Heart left ventricle (tissue), 16 donors: ENCODE measurements around the gene TTC3. TPM values are rescaled to one million over a fixed set of nuclear protein-coding genes. Genes with fewer than 3 reads are reported as not detected.

Experiments
- ATAC-seq, 4 donors: fragments of 200-7000 bp; cut with Tn5 transposase; one replicate each; pipeline ENCODE4 v1.9.1; 2020 to 2022; ENCODE audit warnings: moderate library complexity in 4 of 4, mild to moderate bottlenecking in 3 of 4, moderate number of reproducible peaks in 1 of 4
- DNase-seq, 5 donors: peaks; one replicate each; pipeline ENCODE4 v3.0.0-alpha.2; 2020
- H3K27ac ChIP-seq, 12 donors: fragments of 200-600 bp; sonication (generic) in 4 of 12; one replicate each; pipeline versions ENCODE4 v1.5.0 to v1.8.0; 2016 to 2022; ENCODE audit warnings: mild to moderate bottlenecking in 2 of 12
- H3K27me3 ChIP-seq, 9 donors: fragments of 200-600 bp; sonication (generic) in 2 of 9; one replicate each; pipeline versions ENCODE4 v1.5.1 to v1.8.0; 2016 to 2022; ENCODE audit warnings: mild to moderate bottlenecking in 3 of 9
- H3K36me3 ChIP-seq, 9 donors: fragments of 200-600 bp; sonication (generic) in 2 of 9; one replicate each; pipeline versions ENCODE4 v1.5.0 to v1.8.0; 2018 to 2022; ENCODE audit warnings: mild to moderate bottlenecking in 2 of 9
- H3K4me1 ChIP-seq, 12 donors: fragments of 200-600 bp; sonication (generic) in 4 of 12; one replicate each; pipeline versions ENCODE4 v1.5.0 to v1.8.0; 2016 to 2022; ENCODE audit warnings: mild to moderate bottlenecking in 3 of 12
- H3K4me3 ChIP-seq, 12 donors: fragments of 200-600 bp; sonication (generic) in 4 of 12; one replicate each; pipeline versions ENCODE4 v1.5.0 to v1.8.0; 2017 to 2022; ENCODE audit warnings: mild to moderate bottlenecking in 9 of 12, moderate library complexity in 4 of 12
- H3K9me3 ChIP-seq, 12 donors: fragments of 200-600 bp; sonication (generic) in 4 of 12; one replicate each; pipeline versions ENCODE4 v1.5.0 to v1.8.0; 2016 to 2022; ENCODE audit warnings: mild to moderate bottlenecking in 1 of 12
- POLR2A ChIP-seq, 2 donors: fragments of 450-650 bp; IDR thresholded peaks; one replicate each; pipeline ENCODE4 v1.6.1; 2017; ENCODE audit warnings: antibody characterized with exemption in 2 of 2, mild to moderate bottlenecking in 2 of 2, moderate library complexity in 2 of 2
- WGBS, 4 donors: extraction: QIAGEN DNeasy Blood & Tissue Kit in 2 of 4; methylation state at CpG; one replicate each; pipeline versions ENCODE4 v1.1.5 to v1.1.7; 2013 to 2018; 5-methylcytosine and 5-hydroxymethylcytosine counted together
- intact Hi-C, 10 donors: fragments of 100-400 bp; cut with DNase I; formaldehyde crosslinking; loops; one replicate each; pipeline versions ENCODE4 v1.11.1 to v1.14.2; 2022
- polyA plus RNA-seq, 2 donors: library from polyadenylated mRNA; stranded (reverse); fragments of 200-250 nt; gene quantifications; one replicate each; pipeline ENCODE4 v1.2.3, GENCODE V29; 2013
- total RNA-seq, 9 donors: library from RNA; depleted of rRNA in 2 of 9; stranded (reverse); fragments of >200 nt in 2 of 9; fragmentation: NEBNext Ultra II Directional in 3 of 9; extraction: Animal tissue kit (Norgen Biotek cat#: 25700) in 3 of 9; gene quantifications; one replicate each; pipeline versions ENCODE4 v1.1.0 to v1.2.4, GENCODE V29; 2016 to 2023
- TF ChIP-seq, protein P1 (sequence below), 12 donors: fragments of 200-600 bp; sonication (generic) in 4 of 12; IDR thresholded peaks; one replicate each; pipeline versions ENCODE4 v1.5.0 to v1.8.0; 2018 to 2022; ENCODE audit warnings: antibody characterized with exemption in 12 of 12, mild to moderate bottlenecking in 5 of 12
- donor health status: ischemic (EF 13 %, LVEDD 7.1; RV severe dilation, severe dysfunction).
- donor health status: healthy with polysubstance abuse.
- donor health status: DM: no; HTN: yes; CAD: no.
- donor health status: DM: no; HTN: no; CAD: no.
- donor health status: ischemic (EF 25% LVEDD 6.9; RV normal size, moderate dysfunction).
- donor health status: ischemic (EF 25% LVEDD 5.7; RV mildly dilated, moderate dysfunction).
- donor health status: healthy.
- donor health status: DM: yes; HTN: yes; CAD: no.
- donor health status: ischemic (EF 35%, LVEDD 5.7; RV mildly dilated, moderate dysfunction).
- donor health status: nonischemic (EF 11% LVEDD 7.7; RV severe dilation, severe dysfunction).
- donor health status: DM: yes; HTN: yes; CAD: no.
- donor health status: PGD.
- donor health status: ischemic (EF 29% LVEDD 5.4; RV normal size, mild dysfunction).
- donor health status: nonischemic (EF 23%, LVEDD 6.1; RV moderate dilation, normal function).

The TTC3 gene
- total and polyA plus RNA-seq, 11 donors, result 15.2 to 72.1 (median 44.5) TPM

DNA sequence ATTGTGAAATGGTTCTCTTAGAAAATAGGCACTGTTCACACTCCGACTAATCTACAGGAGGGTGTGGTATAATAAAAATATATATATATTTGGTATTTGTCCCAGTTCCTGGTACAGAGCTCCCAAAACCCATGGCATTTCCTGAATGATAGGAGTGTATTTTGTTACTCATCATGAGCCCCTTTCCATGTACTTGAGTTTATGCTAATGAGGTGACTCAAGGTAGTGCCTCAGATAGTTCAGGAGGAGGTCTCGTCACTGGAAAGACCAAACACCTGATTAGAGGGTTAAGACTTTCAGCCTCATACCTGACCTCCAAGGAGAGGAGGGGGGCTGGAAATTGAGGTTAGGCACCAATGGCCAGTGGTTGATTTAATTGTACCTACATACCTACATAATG, 57.9 kb downstream of the TTC3 start:
- Histone ChIP-seq H3K9me3 (no peaks in the 10 kb centered on the region), H3K27me3 (no peaks in the 10 kb centered on the region), H3K4me3 (no peak overlapping the region), H3K4me1 (no peaks in the 10 kb centered on the region), H3K27ac (no peak overlapping the region), H3K36me3 (peaks cover 0 to 100% (median 86%) of the 10 kb centered on the region in 9 donors)
- no peak for DNase-seq
- 96 to 100% (median 97%) methylated on average over 2 of the region's 2 CpGs for WGBS, 4 donors
- intact Hi-C loops, result no loop called here
- TF ChIP-seq, protein P1, sequence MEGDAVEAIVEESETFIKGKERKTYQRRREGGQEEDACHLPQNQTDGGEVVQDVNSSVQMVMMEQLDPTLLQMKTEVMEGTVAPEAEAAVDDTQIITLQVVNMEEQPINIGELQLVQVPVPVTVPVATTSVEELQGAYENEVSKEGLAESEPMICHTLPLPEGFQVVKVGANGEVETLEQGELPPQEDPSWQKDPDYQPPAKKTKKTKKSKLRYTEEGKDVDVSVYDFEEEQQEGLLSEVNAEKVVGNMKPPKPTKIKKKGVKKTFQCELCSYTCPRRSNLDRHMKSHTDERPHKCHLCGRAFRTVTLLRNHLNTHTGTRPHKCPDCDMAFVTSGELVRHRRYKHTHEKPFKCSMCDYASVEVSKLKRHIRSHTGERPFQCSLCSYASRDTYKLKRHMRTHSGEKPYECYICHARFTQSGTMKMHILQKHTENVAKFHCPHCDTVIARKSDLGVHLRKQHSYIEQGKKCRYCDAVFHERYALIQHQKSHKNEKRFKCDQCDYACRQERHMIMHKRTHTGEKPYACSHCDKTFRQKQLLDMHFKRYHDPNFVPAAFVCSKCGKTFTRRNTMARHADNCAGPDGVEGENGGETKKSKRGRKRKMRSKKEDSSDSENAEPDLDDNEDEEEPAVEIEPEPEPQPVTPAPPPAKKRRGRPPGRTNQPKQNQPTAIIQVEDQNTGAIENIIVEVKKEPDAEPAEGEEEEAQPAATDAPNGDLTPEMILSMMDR (IDR thresholded peaks at IDR 0.05), result no peak
- no peak for TF ChIP-seq POLR2A (IDR thresholded peaks at IDR 0.05)
- no peak for ATAC-seq

DNA sequence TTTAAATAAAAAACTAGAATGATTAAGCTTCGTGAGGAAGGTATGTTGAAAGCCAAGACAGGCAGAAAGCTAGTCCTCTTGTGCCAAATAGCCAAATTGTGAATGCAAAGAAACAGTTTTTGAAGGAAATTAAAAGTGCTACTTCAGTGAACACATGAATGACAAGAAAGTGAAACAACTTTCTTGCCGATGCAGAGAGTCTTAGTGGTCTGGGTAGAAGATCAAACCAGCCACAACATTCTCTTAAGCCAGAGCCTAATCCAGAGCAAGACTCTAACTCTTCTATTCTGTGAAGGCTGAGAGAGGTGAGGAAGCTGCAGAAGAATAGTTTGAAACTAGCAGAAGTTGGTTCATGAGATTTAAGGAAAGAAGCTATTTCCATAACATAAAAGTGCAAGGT, 63.2 kb downstream of the TTC3 start:
- H3K36me3 ChIP-seq, result peaks cover 0 to 100% (median 91%) of the 10 kb centered on the region in 9 donors
- no peaks in the 10 kb centered on the region for H3K4me1 ChIP-seq
- no peaks in the 10 kb centered on the region for H3K27me3 ChIP-seq
- H3K9me3 ChIP-seq, result no peaks in the 10 kb centered on the region
- intact Hi-C loops, result no loop called here
- ATAC-seq (no peak), DNase-seq (no peak)
- H3K27ac ChIP-seq, result no peak overlapping the region
- no peak overlapping the region for H3K4me3 ChIP-seq
- no peak for TF ChIP-seq POLR2A (IDR thresholded peaks at IDR 0.05)
- TF ChIP-seq, protein P1 (IDR thresholded peaks at IDR 0.05), result no peak
- 91 to 96% (median 93%) methylated on average over 2 of the region's 2 CpGs for WGBS, 4 donors

DNA sequence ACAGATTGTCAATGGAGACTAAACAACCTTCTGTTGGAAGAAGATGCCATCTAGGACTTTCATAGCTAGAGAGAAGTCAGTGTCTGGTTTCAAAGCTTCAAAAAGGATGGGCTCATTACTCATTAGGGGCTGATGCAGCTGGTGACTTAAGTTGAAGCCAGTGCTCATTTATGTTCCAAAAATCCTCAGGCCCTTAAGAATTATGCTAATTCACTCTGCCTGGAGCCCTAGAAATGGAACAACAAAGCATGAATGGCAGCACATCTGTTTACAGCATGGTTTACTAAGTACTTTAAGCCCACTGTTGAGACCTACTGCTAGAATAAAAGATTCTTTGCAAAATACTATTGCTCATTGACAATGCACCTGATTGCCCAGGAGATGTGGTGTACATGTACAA, 63.7 kb downstream of the TTC3 start:
- H3K9me3 ChIP-seq, result no peaks in the 10 kb centered on the region
- H3K27ac ChIP-seq, result no peak overlapping the region
- no peaks in the 10 kb centered on the region for H3K4me1 ChIP-seq
- no peaks in the 10 kb centered on the region for H3K27me3 ChIP-seq
- ATAC-seq (no peak), DNase-seq (no peak)
- intact Hi-C loops, result no loop called here
- H3K4me3 ChIP-seq, result no peak overlapping the region
- peaks cover 0 to 100% (median 95%) of the 10 kb centered on the region in 9 donors for H3K36me3 ChIP-seq
- no peak for TF ChIP-seq POLR2A (IDR thresholded peaks at IDR 0.05)
- TF ChIP-seq, protein P1 (IDR thresholded peaks at IDR 0.05), result no peak

DNA sequence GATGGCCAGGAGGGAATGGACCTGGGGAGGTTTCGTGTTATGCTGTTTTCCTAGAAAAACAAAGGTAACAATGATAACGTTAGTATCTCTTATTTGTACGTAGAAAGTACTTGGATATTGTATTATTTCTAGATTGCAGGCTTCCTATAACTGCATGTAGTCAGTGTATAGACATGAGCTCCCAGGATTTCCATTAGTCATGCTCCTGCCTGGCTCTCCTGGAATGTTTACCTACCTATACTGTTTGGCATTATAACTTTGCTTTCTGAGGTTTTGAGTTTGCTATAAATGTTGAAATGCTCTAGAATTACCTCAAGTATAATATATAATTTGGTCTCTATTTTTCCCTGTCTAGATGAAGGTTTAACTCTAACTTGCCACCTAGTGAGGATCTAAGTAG, 66.1 kb downstream of the TTC3 start:
- intact Hi-C loops, result no loop called here
- Histone ChIP-seq H3K9me3 (no peaks in the 10 kb centered on the region), H3K4me1 (no peaks in the 10 kb centered on the region)

More for the DNA sequence above, 66.1 kb downstream of the TTC3 start:
- 76 to 93% (median 92%) methylated on average over 3 of the region's 3 CpGs for WGBS, 4 donors
- ATAC-seq (no peak), DNase-seq (no peak)
- Histone ChIP-seq H3K27ac (no peak overlapping the region), H3K36me3 (peaks cover 0 to 89% (median 72%) of the 10 kb centered on the region in 9 donors), H3K4me3 (no peak overlapping the region), H3K27me3 (no peaks in the 10 kb centered on the region)
- TF ChIP-seq, protein P1 (IDR thresholded peaks at IDR 0.05), result no peak
- no peak for TF ChIP-seq POLR2A (IDR thresholded peaks at IDR 0.05)
